Measurements from ENCODE around the gene CNTNAP3. TPM values are rescaled to one million over a fixed set of nuclear protein-coding genes. Genes with fewer than 3 reads are reported as not detected.
"Not testable (repeated sequence)": the region's sequence is repeated elsewhere in the genome, so short reads cannot be mapped to it uniquely, and the experiment has no call there.

CNTNAP3 gene
- total RNA-seq, 1 donor from 2014 or later, result 14.7 TPM

DNA sequence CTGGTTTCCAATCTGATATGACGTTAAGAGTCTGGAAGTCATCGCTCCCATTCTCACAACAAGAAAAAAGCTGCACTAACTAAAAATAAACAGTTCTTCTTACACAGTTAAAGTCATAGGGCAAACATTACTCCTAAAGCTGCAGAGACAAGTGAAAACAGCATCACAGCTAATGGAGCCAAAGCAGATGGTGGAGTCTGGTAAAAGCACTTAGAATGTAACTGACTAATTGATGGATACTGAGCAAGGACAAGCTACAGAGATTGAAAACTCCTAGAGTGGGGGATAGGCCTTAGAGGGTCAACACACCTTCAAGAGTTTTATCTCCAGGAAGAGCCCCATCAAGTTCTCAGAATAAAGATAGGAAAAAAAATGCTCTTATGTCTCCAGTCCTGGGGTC lies 166.6 kb downstream of the CNTNAP3 start:
- H3K36me3 ChIP-seq; H3K9me3 ChIP-seq; H3K4me3 ChIP-seq; H3K4me1 ChIP-seq; H3K27ac ChIP-seq; DNase-seq (ENCODE audit: extremely low spot score in 2 of 2); intact Hi-C loops (cut with DNase I); H3K27me3 ChIP-seq: not testable (repeated sequence)

DNA sequence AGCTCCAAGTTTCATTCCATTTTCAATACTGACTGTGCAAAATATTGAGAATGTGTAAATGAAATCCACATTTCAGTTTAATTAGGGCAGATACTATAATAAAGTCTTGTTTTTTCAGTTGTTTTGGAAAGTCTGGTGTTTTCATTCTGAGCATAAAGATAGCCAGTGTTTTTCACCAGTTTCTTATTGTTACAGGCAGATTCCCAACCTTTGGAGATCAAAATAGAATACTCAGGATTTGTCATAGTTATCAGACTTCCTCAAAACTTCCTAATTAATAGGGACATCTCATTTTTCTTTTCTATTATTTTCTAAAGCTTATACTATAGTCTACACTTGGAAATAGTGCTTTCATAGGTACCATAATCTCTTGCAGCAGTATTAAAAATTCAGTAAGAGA lies 176.2 kb downstream of the CNTNAP3 start:
- H3K27me3 ChIP-seq; H3K27ac ChIP-seq; DNase-seq (ENCODE audit: extremely low spot score in 2 of 2); H3K36me3 ChIP-seq; H3K4me3 ChIP-seq; intact Hi-C loops (cut with DNase I); H3K4me1 ChIP-seq; H3K9me3 ChIP-seq: not testable (repeated sequence)

DNA sequence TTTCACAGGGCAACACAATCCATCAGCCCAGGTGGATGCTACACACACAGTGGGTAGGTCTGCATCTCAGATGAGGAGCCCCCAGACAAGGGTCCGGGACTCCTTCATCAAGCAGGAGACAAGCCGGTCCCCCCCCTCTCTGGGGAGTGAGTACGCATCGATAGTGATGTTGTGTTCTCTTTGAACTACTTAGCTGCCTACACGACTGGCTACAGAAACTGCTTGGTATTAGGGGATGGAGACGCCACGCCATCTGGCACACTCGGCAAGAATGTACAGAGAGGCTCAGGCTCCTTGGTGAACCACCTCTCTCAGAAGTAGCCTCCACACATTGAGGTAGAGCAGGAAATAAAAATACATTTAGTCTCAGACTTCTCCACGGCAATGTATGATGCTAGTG lies 179.8 kb downstream of the CNTNAP3 start:
- intact Hi-C loops (cut with DNase I), result no loop called here
- Histone ChIP-seq H3K9me3 (no peaks in the 10 kb centered on the region), H3K27me3 (no peaks in the 10 kb centered on the region), H3K36me3 (no peaks in the 10 kb centered on the region), H3K27ac (no peak overlapping the region), H3K4me1 (no peaks in the 10 kb centered on the region), H3K4me3 (no peak overlapping the region)
- DNase-seq (ENCODE audit: extremely low spot score in 2 of 2), result no peak
- TF ChIP-seq, protein P1, sequence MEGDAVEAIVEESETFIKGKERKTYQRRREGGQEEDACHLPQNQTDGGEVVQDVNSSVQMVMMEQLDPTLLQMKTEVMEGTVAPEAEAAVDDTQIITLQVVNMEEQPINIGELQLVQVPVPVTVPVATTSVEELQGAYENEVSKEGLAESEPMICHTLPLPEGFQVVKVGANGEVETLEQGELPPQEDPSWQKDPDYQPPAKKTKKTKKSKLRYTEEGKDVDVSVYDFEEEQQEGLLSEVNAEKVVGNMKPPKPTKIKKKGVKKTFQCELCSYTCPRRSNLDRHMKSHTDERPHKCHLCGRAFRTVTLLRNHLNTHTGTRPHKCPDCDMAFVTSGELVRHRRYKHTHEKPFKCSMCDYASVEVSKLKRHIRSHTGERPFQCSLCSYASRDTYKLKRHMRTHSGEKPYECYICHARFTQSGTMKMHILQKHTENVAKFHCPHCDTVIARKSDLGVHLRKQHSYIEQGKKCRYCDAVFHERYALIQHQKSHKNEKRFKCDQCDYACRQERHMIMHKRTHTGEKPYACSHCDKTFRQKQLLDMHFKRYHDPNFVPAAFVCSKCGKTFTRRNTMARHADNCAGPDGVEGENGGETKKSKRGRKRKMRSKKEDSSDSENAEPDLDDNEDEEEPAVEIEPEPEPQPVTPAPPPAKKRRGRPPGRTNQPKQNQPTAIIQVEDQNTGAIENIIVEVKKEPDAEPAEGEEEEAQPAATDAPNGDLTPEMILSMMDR (IDR thresholded peaks at IDR 0.05), result no peak

DNA sequence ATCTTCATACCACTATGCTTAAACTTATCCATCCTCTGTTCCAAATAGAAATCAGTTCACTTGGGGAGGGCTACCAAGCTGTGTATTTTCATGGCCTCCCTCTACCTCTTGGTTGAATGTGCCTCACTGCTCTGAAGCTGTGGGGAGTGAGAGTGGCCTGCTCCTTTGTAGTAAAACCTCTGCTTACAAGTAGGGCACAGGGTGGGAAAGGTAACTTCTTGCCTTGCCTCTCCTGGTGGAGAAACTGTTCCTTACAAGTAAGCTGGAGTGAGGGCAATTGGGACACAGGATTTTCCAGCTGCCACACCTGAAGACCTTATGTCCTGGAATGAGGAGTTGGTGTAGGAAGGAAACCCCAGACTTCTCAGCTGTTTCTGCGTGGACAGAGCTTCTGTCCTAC lies 190.8 kb downstream of the CNTNAP3 start:
- not testable (repeated sequence) for DNase-seq (ENCODE audit: extremely low spot score in 2 of 2); H3K9me3 ChIP-seq

DNA sequence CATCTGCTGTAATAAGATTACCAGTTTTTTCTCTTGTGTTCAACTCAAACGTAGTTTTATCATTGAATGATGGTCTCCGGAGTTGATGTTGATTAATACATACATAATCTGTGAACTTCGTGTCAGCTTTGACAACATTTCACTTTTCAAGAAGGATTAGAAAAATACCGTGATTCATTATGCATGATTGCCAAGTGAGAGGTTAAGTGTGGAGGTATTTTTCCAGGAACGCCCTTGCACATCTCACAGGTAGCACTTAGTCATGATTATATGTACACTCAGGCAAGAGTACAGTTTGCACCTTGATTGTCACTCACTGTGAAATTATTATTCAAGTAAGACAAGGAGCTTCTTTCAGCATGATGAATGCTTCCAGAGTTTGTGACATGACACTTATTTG lies 202.7 kb downstream of the CNTNAP3 start:
- intact Hi-C loops (cut with DNase I); DNase-seq (ENCODE audit: extremely low spot score in 2 of 2); H3K4me1 ChIP-seq; H3K9me3 ChIP-seq; H3K27ac ChIP-seq; H3K36me3 ChIP-seq; H3K4me3 ChIP-seq; H3K27me3 ChIP-seq: not testable (repeated sequence)

More for the DNA sequence above, 190.8 kb downstream of the CNTNAP3 start:
- H3K4me3 ChIP-seq; H3K36me3 ChIP-seq; H3K27me3 ChIP-seq; intact Hi-C loops (cut with DNase I); H3K4me1 ChIP-seq; H3K27ac ChIP-seq: not testable (repeated sequence)

DNA sequence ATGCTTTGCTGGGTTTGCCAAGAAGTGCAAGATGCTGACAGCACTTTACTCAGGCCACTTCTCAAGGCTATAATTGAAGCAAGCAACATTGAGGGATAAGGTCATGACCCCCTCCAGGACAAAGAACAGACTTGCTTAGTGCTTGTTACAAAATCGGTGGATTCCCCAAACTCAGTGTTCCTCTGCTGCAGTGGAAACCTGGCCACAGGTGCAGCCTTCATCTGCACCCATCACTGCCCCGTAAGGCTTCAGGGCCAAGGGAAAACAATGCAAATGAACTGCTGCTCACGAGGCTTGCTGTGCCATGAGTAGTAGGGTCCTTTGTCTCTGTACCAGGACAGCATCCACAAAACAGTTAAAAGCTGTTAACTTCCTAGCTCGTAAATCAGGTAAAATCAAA lies 205.4 kb downstream of the CNTNAP3 start:
- H3K27ac ChIP-seq; H3K4me3 ChIP-seq; H3K27me3 ChIP-seq; intact Hi-C loops (cut with DNase I); H3K36me3 ChIP-seq; H3K4me1 ChIP-seq; H3K9me3 ChIP-seq: not testable (repeated sequence)
- peak in 1 of 2 donors; percentile 96 for DNase-seq (ENCODE audit: extremely low spot score in 2 of 2)

DNA sequence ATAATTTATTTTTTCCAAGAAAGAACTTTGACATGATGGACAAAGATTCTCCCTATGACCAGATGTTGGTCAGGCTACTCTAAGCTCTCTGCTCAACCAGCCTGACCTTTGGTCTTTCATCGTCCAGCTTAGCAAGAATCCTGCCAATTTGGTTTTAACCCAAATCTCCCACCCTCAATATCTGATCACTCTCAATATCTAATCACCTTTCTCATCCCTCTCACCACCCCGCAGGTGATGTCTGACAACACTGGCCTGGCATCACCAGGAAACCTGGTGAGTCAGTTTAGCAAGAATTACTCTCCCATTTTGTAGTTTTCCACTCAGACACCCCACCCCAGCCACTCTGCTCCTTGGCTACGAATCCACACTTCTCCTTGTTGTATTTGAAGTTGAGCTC lies 207.9 kb downstream of the CNTNAP3 start:
- H3K9me3 ChIP-seq; H3K27me3 ChIP-seq; H3K4me1 ChIP-seq; DNase-seq (ENCODE audit: extremely low spot score in 2 of 2); H3K4me3 ChIP-seq; H3K36me3 ChIP-seq; H3K27ac ChIP-seq; intact Hi-C loops (cut with DNase I): not testable (repeated sequence)

DNA sequence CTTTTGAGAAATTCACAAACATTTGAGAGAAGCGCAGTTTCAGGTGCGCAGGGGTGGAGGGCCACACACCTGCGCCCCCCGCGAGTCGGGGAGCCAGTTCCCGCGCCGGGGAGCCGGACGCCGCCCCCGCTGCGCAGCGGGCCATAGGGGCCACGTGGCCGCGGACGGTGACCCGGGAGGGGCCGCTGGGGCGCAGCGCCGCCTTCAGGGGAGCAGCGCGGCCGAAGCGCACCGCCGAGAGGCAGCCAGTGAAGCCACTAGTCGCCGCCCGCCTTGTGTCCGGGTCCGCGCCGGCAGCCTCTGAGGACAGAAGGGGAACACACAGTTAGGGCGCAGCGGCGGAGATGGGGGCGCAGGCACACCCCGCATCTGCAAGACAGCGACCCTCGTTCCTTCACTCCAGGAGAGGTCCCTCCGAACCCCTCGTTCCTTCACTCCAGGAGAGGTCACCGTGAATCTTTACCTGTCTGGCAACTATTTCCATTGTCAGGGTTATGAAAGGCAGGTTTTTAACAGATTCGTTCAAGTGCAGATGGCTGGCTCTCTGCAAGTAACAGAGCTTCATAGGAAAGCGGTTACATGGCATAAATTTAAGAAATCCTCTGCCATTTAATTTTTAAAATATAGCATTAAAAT lies 209.2 kb downstream of the CNTNAP3 start:
- H3K36me3 ChIP-seq; intact Hi-C loops (cut with DNase I); H3K27me3 ChIP-seq; H3K4me3 ChIP-seq; DNase-seq (ENCODE audit: extremely low spot score in 2 of 2); H3K4me1 ChIP-seq; H3K27ac ChIP-seq; H3K9me3 ChIP-seq: not testable (repeated sequence)

DNA sequence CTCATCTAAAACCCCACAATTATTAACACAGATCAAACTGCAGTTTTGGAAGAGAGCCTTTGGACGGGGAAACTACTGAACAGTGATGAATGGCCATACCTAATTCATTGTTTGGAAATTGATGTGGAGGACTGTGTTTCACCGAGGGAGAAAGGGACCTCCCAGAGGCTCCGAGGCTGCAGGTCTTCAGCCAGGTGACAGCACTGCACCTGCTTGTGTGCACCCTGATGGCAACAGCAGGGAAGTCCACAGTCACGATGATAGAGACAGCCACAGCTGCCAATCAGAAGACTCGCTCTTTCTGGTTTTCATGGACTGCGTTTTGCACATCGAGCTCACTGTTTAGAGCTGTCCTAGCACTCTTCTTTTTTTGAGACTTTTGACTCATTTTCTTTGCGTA lies 214.4 kb downstream of the CNTNAP3 start:
- H3K4me1 ChIP-seq; intact Hi-C loops (cut with DNase I); H3K27ac ChIP-seq; DNase-seq (ENCODE audit: extremely low spot score in 2 of 2); H3K27me3 ChIP-seq; H3K9me3 ChIP-seq; H3K36me3 ChIP-seq; H3K4me3 ChIP-seq: not testable (repeated sequence)

DNA sequence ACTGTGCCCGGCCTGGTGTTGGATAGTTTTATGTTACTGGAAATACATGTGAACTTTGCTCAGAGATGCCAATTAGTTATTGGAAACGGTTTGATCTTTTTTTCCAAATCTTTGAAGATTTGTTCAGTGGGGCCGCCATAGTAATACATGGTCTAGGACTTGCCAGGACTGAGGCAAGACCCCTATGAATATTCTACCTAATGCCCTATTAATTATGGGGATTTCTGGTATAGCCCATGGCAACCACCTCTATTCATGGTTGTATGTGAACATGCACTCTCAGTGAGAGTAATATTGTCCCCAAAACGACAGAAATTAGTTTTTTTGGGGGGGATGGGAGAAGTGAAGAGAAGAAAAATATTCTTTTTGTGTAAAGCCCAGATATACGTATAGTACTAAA lies 220.3 kb downstream of the CNTNAP3 start:
- H3K4me3 ChIP-seq; H3K4me1 ChIP-seq; H3K9me3 ChIP-seq; H3K36me3 ChIP-seq; H3K27me3 ChIP-seq; DNase-seq (ENCODE audit: extremely low spot score in 2 of 2); intact Hi-C loops (cut with DNase I); H3K27ac ChIP-seq: not testable (repeated sequence)

DNA sequence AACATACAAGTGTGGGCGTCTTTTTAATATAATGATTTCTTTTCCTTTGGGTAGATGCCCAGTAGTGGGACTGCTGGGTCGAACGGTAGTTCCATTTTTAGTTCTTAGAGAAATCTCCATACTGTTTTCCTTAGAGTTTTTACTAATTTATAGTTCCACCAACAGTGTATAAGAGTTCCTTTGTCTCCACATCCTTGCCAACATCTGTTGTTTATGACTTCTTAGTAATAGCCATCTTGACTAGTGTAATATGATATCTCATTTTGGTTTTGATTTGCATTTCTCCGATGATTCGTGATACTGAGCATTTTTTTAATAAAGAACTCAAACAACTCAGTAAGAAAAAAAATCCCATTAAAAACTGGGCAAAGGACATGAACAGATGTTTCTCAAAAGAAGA lies 225.0 kb downstream of the CNTNAP3 start:
- H3K27ac ChIP-seq; H3K9me3 ChIP-seq; H3K4me1 ChIP-seq; intact Hi-C loops (cut with DNase I); DNase-seq (ENCODE audit: extremely low spot score in 2 of 2); H3K4me3 ChIP-seq; H3K27me3 ChIP-seq; H3K36me3 ChIP-seq: not testable (repeated sequence)

DNA sequence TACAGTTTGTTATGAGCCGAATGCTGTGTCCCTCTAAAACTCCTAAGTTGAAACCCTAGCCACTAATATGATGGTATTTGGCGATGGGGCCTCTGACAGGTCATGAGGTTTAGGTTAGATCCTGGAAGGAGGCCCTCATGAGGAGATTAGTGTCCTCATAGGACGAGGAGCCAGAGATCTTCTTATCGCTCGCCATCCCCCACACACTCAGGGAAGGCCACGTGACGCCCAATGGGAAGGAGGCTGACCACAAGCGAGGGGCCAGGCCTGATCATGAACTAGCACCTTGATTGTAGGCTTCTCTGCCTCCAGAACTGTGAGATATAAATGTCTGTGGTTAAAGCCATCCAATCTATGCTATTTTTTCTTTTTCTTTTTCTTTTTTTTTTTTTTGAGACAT lies 233.5 kb downstream of the CNTNAP3 start:
- H3K4me1 ChIP-seq; DNase-seq (ENCODE audit: extremely low spot score in 2 of 2); intact Hi-C loops (cut with DNase I): not testable (repeated sequence)

DNA sequence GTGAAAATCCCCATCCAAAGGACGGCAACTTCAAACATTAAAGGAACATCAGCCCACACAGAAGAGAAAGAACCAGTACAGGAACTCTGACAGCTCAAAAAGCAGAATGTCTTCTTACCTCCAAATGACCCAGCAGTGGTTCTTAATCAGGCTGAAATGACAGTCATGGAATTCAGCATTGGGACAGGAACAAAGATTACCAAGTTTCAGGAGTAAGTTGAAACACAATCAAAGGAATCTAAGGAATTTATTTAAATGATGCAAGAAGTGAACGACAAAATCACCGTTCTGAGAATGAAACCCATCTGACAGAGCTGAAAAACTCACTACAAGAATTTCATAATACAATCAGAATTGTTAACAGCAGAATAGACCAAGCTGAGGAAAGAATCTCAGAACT lies 241.1 kb downstream of the CNTNAP3 start:
- H3K9me3 ChIP-seq; H3K27me3 ChIP-seq; H3K4me1 ChIP-seq; H3K36me3 ChIP-seq; H3K27ac ChIP-seq; DNase-seq (ENCODE audit: extremely low spot score in 2 of 2); H3K4me3 ChIP-seq; intact Hi-C loops (cut with DNase I): not testable (repeated sequence)

More for the DNA sequence above, 233.5 kb downstream of the CNTNAP3 start:
- H3K27me3 ChIP-seq, H3K9me3 ChIP-seq, H3K4me3 ChIP-seq, H3K27ac ChIP-seq, H3K36me3 ChIP-seq: not testable (repeated sequence)
